Esophagus squamous epithelium (tissue), 4 donors: ENCODE data around the gene TMEM63C.

Source experiments
- POLR2A ChIP-seq, 4 donors: fragments of 450-650 bp; IDR thresholded peaks; one replicate each; pipeline ENCODE4 v1.6.1; 2017; ENCODE audit warnings: antibody characterized with exemption in 4 of 4, mild to moderate bottlenecking in 4 of 4, moderate library complexity in 3 of 4
- TF ChIP-seq, protein P1 (sequence below), 6 experiments: fragments of 450-650 bp in 4 of 6; fragments of 200-600 bp in 2 of 6; sonication (generic) in 2 of 6; IDR thresholded peaks; one replicate each; pipeline ENCODE4 v1.5.1; 2016 to 2019; ENCODE audit warnings: antibody characterized with exemption in 6 of 6, mild to moderate bottlenecking in 4 of 6, moderate library complexity in 4 of 6

- TF ChIP-seq, protein P1, sequence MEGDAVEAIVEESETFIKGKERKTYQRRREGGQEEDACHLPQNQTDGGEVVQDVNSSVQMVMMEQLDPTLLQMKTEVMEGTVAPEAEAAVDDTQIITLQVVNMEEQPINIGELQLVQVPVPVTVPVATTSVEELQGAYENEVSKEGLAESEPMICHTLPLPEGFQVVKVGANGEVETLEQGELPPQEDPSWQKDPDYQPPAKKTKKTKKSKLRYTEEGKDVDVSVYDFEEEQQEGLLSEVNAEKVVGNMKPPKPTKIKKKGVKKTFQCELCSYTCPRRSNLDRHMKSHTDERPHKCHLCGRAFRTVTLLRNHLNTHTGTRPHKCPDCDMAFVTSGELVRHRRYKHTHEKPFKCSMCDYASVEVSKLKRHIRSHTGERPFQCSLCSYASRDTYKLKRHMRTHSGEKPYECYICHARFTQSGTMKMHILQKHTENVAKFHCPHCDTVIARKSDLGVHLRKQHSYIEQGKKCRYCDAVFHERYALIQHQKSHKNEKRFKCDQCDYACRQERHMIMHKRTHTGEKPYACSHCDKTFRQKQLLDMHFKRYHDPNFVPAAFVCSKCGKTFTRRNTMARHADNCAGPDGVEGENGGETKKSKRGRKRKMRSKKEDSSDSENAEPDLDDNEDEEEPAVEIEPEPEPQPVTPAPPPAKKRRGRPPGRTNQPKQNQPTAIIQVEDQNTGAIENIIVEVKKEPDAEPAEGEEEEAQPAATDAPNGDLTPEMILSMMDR (IDR thresholded peaks at IDR 0.05) = no peak
- no peak for TF ChIP-seq POLR2A (IDR thresholded peaks at IDR 0.05)
Measured at GRCh38 chr14:77222546-77223225, 41.1 kb downstream of the TMEM63C start.
